C4-2B (cell line): ENCODE measurements around the gene GNA15.

Experiments
- ZFX ChIP-seq: fragments of 450-650 bp; IDR thresholded peaks from 2 replicates; pipeline ENCODE4 v1.6.1; 2017
- TF ChIP-seq, protein P1 (sequence below): fragments of 450-650 bp; conservative IDR thresholded peaks from 2 replicates; pipeline ENCODE4 v1.5.1; 2017; ENCODE audit warnings: mild to moderate bottlenecking

DNA sequence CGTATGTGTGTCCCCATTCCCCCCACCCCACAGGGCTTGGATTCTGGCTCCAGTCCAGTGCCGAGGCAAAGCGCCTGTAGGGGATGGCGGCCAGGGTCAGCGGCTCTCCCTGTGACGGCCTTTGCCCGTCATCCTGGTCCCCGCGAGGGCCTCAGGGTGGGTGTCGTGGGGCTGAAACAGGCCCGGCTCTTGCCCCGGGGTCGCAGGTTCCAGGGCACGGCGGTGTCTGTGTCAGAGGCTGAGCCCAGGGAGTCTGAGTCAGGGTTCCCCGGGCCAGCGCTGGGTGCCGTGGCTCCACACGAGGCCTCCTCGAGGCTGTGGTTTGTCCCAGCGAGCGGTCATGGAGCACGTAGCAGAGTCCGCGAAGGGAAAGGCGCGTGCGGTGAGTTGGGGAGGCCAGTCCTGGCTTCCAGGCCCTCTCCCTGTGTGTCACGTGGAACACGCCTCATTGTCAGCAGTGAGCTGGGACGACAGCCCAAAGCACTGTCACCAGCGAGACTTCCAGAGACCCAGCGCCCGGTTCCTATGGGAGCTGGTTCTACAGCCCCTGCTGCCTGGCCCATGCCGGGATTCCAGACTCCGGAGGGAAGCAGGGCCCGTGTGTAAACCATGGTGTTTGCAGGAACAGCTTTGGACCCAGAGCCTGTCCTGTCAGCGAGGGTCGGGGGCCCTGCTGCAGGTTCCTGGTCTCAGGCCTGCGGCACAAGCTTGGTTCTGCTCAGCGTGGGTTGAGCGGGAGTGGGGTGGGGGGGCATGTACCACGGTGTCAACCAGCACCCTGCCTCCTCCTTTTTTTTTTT, 63.3 kb downstream of the GNA15 start:
- TF ChIP-seq, protein P1, sequence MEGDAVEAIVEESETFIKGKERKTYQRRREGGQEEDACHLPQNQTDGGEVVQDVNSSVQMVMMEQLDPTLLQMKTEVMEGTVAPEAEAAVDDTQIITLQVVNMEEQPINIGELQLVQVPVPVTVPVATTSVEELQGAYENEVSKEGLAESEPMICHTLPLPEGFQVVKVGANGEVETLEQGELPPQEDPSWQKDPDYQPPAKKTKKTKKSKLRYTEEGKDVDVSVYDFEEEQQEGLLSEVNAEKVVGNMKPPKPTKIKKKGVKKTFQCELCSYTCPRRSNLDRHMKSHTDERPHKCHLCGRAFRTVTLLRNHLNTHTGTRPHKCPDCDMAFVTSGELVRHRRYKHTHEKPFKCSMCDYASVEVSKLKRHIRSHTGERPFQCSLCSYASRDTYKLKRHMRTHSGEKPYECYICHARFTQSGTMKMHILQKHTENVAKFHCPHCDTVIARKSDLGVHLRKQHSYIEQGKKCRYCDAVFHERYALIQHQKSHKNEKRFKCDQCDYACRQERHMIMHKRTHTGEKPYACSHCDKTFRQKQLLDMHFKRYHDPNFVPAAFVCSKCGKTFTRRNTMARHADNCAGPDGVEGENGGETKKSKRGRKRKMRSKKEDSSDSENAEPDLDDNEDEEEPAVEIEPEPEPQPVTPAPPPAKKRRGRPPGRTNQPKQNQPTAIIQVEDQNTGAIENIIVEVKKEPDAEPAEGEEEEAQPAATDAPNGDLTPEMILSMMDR = no peak
- TF ChIP-seq ZFX = no peak
